NB4 (cell line): ENCODE data around the gene MAJIN.

ENCODE experiments used
- TF ChIP-seq, protein P1 (sequence below): IDR thresholded peaks from 2 replicates; pipeline ENCODE4 v1.6.1; 2011; ENCODE audit warnings: low read depth, low read length
- TF ChIP-seq, protein P2 (sequence below): IDR thresholded peaks from one replicate; pipeline ENCODE4 v1.5.1; 2012; ENCODE audit warnings: low read depth, low read length

DNA sequence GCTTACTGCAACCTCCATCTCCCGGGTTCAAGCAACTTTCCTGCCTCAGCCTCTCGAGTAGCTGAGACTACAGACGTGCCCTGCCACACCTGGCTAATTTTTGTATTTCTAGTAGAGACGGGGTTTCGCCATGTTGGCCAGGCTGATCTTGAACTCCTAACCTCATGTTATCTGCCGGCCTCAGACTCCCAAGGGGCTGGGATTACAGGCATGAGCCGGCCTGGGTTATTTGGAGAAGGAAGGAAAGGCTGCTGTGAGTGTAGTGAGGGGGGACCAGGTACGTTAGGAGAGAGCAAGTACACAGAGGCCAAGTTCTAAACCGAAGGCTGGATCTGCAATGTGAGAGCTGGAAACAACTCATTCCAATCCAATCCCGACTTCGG, 24.4 kb upstream of the MAJIN start:
- TF ChIP-seq, protein P1, sequence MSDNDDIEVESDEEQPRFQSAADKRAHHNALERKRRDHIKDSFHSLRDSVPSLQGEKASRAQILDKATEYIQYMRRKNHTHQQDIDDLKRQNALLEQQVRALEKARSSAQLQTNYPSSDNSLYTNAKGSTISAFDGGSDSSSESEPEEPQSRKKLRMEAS: no peak
- TF ChIP-seq, protein P2, sequence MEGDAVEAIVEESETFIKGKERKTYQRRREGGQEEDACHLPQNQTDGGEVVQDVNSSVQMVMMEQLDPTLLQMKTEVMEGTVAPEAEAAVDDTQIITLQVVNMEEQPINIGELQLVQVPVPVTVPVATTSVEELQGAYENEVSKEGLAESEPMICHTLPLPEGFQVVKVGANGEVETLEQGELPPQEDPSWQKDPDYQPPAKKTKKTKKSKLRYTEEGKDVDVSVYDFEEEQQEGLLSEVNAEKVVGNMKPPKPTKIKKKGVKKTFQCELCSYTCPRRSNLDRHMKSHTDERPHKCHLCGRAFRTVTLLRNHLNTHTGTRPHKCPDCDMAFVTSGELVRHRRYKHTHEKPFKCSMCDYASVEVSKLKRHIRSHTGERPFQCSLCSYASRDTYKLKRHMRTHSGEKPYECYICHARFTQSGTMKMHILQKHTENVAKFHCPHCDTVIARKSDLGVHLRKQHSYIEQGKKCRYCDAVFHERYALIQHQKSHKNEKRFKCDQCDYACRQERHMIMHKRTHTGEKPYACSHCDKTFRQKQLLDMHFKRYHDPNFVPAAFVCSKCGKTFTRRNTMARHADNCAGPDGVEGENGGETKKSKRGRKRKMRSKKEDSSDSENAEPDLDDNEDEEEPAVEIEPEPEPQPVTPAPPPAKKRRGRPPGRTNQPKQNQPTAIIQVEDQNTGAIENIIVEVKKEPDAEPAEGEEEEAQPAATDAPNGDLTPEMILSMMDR: no peak
